ENCODE results near the gene CACNA1A.

The CACNA1A gene

DNA sequence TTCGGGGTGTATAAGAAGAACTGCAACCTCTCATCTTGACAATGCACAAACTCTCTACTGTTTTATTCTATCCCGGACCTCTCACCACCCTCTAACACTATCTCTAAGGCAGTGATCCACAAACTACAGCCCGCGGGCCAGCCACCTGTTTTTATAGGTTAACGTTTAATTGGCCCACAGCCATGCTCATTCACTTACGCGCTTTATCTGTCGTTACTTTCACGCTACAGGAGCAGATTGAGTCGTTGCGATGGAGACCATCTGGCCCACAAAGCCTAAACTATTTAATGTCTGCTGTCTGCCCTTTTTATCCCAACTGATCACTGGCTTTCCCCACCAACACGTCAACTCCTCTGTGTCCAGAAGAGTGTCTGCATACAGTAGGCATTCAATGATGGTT, 158.9 kb downstream of the CACNA1A start:
- Mint-ChIP-seq H3K4me3 (no peak overlapping the region), H3K9me3 (peaks cover 5% of the 10 kb centered on the region), H3K4me1 (ENCODE audit: low read depth) (no peaks in the 10 kb centered on the region), H3K36me3 (ENCODE audit: low read depth) (no peaks in the 10 kb centered on the region), H3K27me3 (ENCODE audit: low read depth) (no peaks in the 10 kb centered on the region), H3K27ac (no peak overlapping the region)

GRCh38 chr19:13343514-13343913, 162.8 kb downstream of the CACNA1A start:
- Mint-ChIP-seq H3K4me1 (ENCODE audit: low read depth) (no peaks in the 10 kb centered on the region), H3K36me3 (ENCODE audit: low read depth) (no peaks in the 10 kb centered on the region), H3K9me3 (peaks cover 10% of the 10 kb centered on the region), H3K27ac (no peak overlapping the region), H3K4me3 (no peak overlapping the region), H3K27me3 (ENCODE audit: low read depth) (no peaks in the 10 kb centered on the region)

- Mint-ChIP-seq H3K4me1 (ENCODE audit: low read depth) (no peaks in the 10 kb centered on the region), H3K27me3 (ENCODE audit: low read depth) (no peaks in the 10 kb centered on the region), H3K9me3 (peaks cover 10% of the 10 kb centered on the region), H3K36me3 (ENCODE audit: low read depth) (no peaks in the 10 kb centered on the region), H3K4me3 (no peak overlapping the region), H3K27ac (no peak overlapping the region)
These were observed 163.6 kb downstream of the CACNA1A start for GRCh38 chr19:13342672-13343071.

DNA sequence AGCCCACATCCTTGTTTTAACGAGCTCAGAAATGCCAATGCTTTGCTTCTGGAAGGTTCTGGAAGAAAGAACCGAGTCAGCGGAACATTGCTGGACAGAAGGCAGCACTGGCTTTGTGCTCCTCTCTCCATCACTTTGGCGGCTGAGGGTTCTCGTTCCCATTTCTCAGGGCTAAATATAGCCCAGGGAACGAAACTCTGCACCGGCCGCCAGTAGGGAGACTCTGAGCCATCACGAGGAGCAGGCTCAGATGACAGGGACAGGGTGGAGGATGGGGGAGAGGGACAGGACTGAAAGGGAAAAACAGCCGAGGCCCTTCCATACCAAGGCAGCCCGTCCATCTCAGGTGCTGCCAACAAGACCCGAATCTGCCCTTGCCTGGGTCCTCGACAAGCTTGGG, 166.4 kb downstream of the CACNA1A start:
- Mint-ChIP-seq H3K27ac (no peak overlapping the region), H3K9me3 (peaks cover 10% of the 10 kb centered on the region), H3K36me3 (ENCODE audit: low read depth) (no peaks in the 10 kb centered on the region), H3K4me3 (no peak overlapping the region), H3K27me3 (ENCODE audit: low read depth) (no peaks in the 10 kb centered on the region), H3K4me1 (ENCODE audit: low read depth) (no peaks in the 10 kb centered on the region)

- H3K9me3 Mint-ChIP-seq = peaks cover 3% of the 10 kb centered on the region
- H3K4me3 Mint-ChIP-seq = no peak overlapping the region
- H3K27me3 Mint-ChIP-seq (ENCODE audit: low read depth) = no peaks in the 10 kb centered on the region
- H3K36me3 Mint-ChIP-seq (ENCODE audit: low read depth) = no peaks in the 10 kb centered on the region
- no peak overlapping the region for H3K27ac Mint-ChIP-seq
- no peaks in the 10 kb centered on the region for H3K4me1 Mint-ChIP-seq (ENCODE audit: low read depth)
These were observed 169.1 kb downstream of the CACNA1A start for GRCh38 chr19:13337181-13337580.

GRCh38 chr19:13334801-13335481, 171.3 kb downstream of the CACNA1A start:
- H3K4me3 Mint-ChIP-seq = no peak overlapping the region
- no peaks in the 10 kb centered on the region for H3K36me3 Mint-ChIP-seq (ENCODE audit: low read depth)
- H3K27ac Mint-ChIP-seq = no peak overlapping the region
- H3K27me3 Mint-ChIP-seq (ENCODE audit: low read depth) = no peaks in the 10 kb centered on the region
- H3K4me1 Mint-ChIP-seq (ENCODE audit: low read depth) = no peaks in the 10 kb centered on the region
- H3K9me3 Mint-ChIP-seq = no peaks in the 10 kb centered on the region

- H3K4me1 Mint-ChIP-seq (ENCODE audit: low read depth) = no peaks in the 10 kb centered on the region
- no peaks in the 10 kb centered on the region for H3K9me3 Mint-ChIP-seq
- H3K36me3 Mint-ChIP-seq (ENCODE audit: low read depth) = no peaks in the 10 kb centered on the region
- H3K27ac Mint-ChIP-seq = no peak overlapping the region
- H3K27me3 Mint-ChIP-seq (ENCODE audit: low read depth) = no peaks in the 10 kb centered on the region
- no peak overlapping the region for H3K4me3 Mint-ChIP-seq
These were observed 176.0 kb downstream of the CACNA1A start for GRCh38 chr19:13330285-13330684.

GRCh38 chr19:13329766-13330165, 176.5 kb downstream of the CACNA1A start:
- no peaks in the 10 kb centered on the region for H3K36me3 Mint-ChIP-seq (ENCODE audit: low read depth)

DNA sequence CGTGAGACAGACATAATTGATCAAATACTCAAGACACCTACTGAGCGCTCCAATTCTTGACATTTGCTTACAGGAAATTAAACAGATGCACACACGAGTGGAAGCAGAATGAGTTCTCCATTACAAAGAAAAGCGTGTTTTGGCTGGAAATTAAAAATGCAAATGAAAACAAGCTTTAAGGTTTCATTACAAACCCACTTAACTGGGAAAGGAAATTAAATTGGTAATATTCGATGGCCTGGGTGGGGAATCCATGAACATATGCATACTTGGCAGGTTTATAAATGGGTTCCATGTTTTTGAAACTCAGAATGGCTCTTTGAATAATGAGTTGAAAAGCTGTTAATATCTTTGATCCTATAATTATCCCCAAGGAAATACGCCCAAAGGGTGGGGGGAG, 178.0 kb downstream of the CACNA1A start:
- no peaks in the 10 kb centered on the region for H3K4me1 Mint-ChIP-seq (ENCODE audit: low read depth)
- no peak overlapping the region for H3K4me3 Mint-ChIP-seq
- no peaks in the 10 kb centered on the region for H3K36me3 Mint-ChIP-seq (ENCODE audit: low read depth)

More at GRCh38 chr19:13329766-13330165, 176.5 kb downstream of the CACNA1A start:
- Mint-ChIP-seq H3K4me1 (ENCODE audit: low read depth) (no peaks in the 10 kb centered on the region), H3K9me3 (no peaks in the 10 kb centered on the region), H3K27ac (no peak overlapping the region), H3K27me3 (ENCODE audit: low read depth) (no peaks in the 10 kb centered on the region), H3K4me3 (no peak overlapping the region)

GRCh38 chr19:13319526-13319925, 186.8 kb downstream of the CACNA1A start:
- Mint-ChIP-seq H3K4me3 (no peak overlapping the region), H3K36me3 (ENCODE audit: low read depth) (no peaks in the 10 kb centered on the region), H3K27me3 (ENCODE audit: low read depth) (no peaks in the 10 kb centered on the region), H3K9me3 (no peaks in the 10 kb centered on the region), H3K27ac (no peak overlapping the region), H3K4me1 (ENCODE audit: low read depth) (no peaks in the 10 kb centered on the region)

More for the DNA sequence above, 178.0 kb downstream of the CACNA1A start:
- Mint-ChIP-seq H3K9me3 (no peaks in the 10 kb centered on the region), H3K27me3 (ENCODE audit: low read depth) (no peaks in the 10 kb centered on the region), H3K27ac (no peak overlapping the region)

DNA sequence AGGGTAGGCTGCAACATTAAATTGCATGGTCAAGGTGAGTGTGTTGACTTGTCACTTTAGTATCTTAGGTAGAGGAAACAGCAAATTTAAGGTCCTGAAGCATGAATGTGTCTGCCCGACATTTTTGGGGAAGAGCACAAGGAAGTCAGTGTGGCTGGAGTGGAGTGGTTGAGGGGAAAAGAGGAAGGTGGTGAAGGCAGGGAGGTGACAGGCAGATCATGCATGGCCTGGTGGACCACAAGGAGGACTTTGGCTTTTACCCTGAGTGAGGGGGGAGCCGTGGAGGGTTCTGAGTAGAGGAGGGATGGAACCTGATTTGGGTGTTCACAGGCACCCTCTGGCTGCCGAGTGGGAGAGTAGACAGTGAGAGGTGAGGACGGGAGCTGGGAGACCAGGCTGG, 188.1 kb downstream of the CACNA1A start:
- H3K27ac Mint-ChIP-seq = no peak overlapping the region
- no peaks in the 10 kb centered on the region for H3K4me1 Mint-ChIP-seq (ENCODE audit: low read depth)
- no peaks in the 10 kb centered on the region for H3K27me3 Mint-ChIP-seq (ENCODE audit: low read depth)
- H3K36me3 Mint-ChIP-seq (ENCODE audit: low read depth) = no peaks in the 10 kb centered on the region
- no peaks in the 10 kb centered on the region for H3K9me3 Mint-ChIP-seq
- H3K4me3 Mint-ChIP-seq = no peak overlapping the region

GRCh38 chr19:13315495-13315894, 190.8 kb downstream of the CACNA1A start:
- Mint-ChIP-seq H3K36me3 (ENCODE audit: low read depth) (no peaks in the 10 kb centered on the region), H3K4me3 (no peak overlapping the region), H3K27ac (no peak overlapping the region), H3K27me3 (ENCODE audit: low read depth) (no peaks in the 10 kb centered on the region), H3K4me1 (ENCODE audit: low read depth) (no peaks in the 10 kb centered on the region), H3K9me3 (no peaks in the 10 kb centered on the region)

DNA sequence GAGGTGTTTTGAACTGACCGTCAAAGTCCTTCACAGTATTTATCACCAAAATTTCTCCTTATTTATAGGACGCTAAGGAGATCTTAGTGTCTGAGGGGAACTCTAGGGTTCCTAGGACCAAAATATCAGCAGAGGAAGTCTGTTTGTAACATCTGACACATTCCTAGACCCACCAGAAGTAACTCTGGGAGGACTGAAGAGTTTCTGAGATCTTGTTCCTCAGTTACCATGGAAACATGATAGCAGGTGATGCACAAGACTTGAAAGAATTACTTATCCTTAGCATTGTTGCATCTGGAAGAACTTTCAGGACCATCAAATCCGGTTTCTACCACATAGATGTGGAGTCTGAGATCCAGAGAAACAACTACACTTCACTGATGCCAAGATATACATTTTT, 191.5 kb downstream of the CACNA1A start:
- Mint-ChIP-seq H3K27ac (no peak overlapping the region), H3K4me3 (no peak overlapping the region), H3K36me3 (ENCODE audit: low read depth) (no peaks in the 10 kb centered on the region), H3K9me3 (no peaks in the 10 kb centered on the region), H3K27me3 (ENCODE audit: low read depth) (no peaks in the 10 kb centered on the region), H3K4me1 (ENCODE audit: low read depth) (no peaks in the 10 kb centered on the region)

DNA sequence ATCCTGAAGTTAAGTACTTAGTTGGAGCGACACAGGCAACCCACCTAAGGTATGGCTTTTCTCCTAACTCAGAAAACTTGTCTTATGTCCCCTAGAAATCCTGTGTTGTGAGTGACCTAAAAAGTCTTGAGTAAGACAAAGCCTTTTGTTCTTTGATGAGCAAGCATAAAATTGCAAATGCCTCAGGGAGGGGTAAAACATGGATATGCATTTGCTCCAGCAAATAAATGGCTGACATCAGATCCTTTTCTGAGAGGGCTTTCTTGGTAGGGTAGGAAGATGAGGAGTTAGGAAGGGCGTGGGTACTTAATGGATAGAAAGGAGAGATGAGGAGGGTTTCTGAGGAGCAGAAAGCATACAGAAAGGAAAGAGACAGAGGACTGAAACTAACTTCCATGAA, 192.4 kb downstream of the CACNA1A start:
- Mint-ChIP-seq H3K4me3 (no peak overlapping the region), H3K27me3 (ENCODE audit: low read depth) (no peaks in the 10 kb centered on the region), H3K36me3 (ENCODE audit: low read depth) (no peaks in the 10 kb centered on the region), H3K9me3 (no peaks in the 10 kb centered on the region), H3K4me1 (ENCODE audit: low read depth) (no peaks in the 10 kb centered on the region), H3K27ac (no peak overlapping the region)

DNA sequence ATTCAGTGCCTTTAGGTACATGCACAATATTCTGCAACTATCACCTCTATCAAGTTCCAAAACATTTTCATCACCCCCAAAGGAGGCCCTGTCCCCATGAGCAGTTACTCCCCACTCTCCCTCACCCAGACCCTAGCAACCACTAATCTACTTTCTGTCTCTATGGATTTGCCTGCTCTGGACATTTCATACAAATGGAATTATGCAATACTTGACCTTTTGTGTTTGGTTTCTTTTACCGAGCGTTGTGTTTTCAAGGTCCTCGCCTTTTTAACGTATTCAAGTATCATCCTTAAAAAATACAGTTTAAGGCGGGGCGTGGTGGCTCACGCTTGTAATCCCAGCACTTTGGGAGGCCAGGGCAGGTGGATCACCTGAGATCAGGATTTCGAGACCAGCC, 196.4 kb downstream of the CACNA1A start:
- Mint-ChIP-seq H3K27ac (no peak overlapping the region), H3K36me3 (ENCODE audit: low read depth) (no peaks in the 10 kb centered on the region), H3K4me1 (ENCODE audit: low read depth) (no peaks in the 10 kb centered on the region), H3K27me3 (ENCODE audit: low read depth) (peaks cover under 1% of the 10 kb centered on the region), H3K4me3 (no peak overlapping the region), H3K9me3 (no peaks in the 10 kb centered on the region)
